Measurements from ENCODE around the gene KRT39.

KRT39 gene

GRCh38 chr17:40966848-40967247, at the start of gene KRT39:
KRT39 (minus strand) TSS chr17:40966948; CDS start chr17:40966856, 92 bp downstream.
- ChIA-PET POLR2A (no interaction called here), CTCF (interaction anchor here (1.2 kb wide), 1 partner anchor 15 kb away, joined by 4 read pairs; no protein-coding TSS in a partner anchor)
- no peak for TF ChIP-seq FOXK2 (IDR thresholded peaks at IDR 0.05)
- DNase-seq (ENCODE audit: extremely low spot score): no peak

- DNase-seq (ENCODE audit: extremely low spot score): no peak
- TF ChIP-seq FOXK2 (IDR thresholded peaks at IDR 0.05) (no peak), PKNOX1 (IDR thresholded peaks at IDR 0.05) (no peak), BHLHE40 (IDR thresholded peaks at IDR 0.05; ENCODE audit: borderline replicate concordance) (no peak), ZNF384 (IDR thresholded peaks at IDR 0.05) (no peak), SP1 (IDR thresholded peaks at IDR 0.05) (no peak), FOXM1 (IDR thresholded peaks at IDR 0.05; ENCODE audit: borderline replicate concordance) (no peak), TARDBP (IDR thresholded peaks at IDR 0.05) (no peak), CTBP1 (IDR thresholded peaks at IDR 0.05; ENCODE audit: borderline replicate concordance) (no peak), FOXA1 (IDR thresholded peaks at IDR 0.05) (no peak), HDGF (IDR thresholded peaks at IDR 0.05; ENCODE audit: borderline replicate concordance) (no peak), SUZ12 (IDR thresholded peaks at IDR 0.05) (no peak), L3MBTL2 (conservative IDR thresholded peaks at IDR 0.05) (no peak), ELF4 (IDR thresholded peaks at IDR 0.05) (no peak)
- CTCF ChIA-PET: no interaction called here
- POLR2A ChIA-PET: no interaction called here
These were observed 48.7 kb upstream of the KRT39 start for GRCh38 chr17:41015454-41015853.

- no peak for TF ChIP-seq ZNF384 (IDR thresholded peaks at IDR 0.05)
- TF ChIP-seq FOXA1 (IDR thresholded peaks at IDR 0.05): no peak
- TF ChIP-seq PKNOX1 (IDR thresholded peaks at IDR 0.05): no peak
- no peak for TF ChIP-seq FOXM1 (IDR thresholded peaks at IDR 0.05; ENCODE audit: borderline replicate concordance)
- TF ChIP-seq BHLHE40 (IDR thresholded peaks at IDR 0.05; ENCODE audit: borderline replicate concordance): no peak
- no peak for TF ChIP-seq TARDBP (IDR thresholded peaks at IDR 0.05)
- DNase-seq (ENCODE audit: extremely low spot score): no peak
- ChIA-PET CTCF (interaction anchor here (0.6 to 1.3 kb wide), 2 partner anchors 103 to 649 kb away, joined by 3 read pairs; no protein-coding TSS in a partner anchor), POLR2A (interaction anchor here (0.8 kb wide), 1 partner anchor 10 kb away, joined by 3 read pairs; no protein-coding TSS in a partner anchor)
These were observed 46.9 kb upstream of the KRT39 start for GRCh38 chr17:41013606-41014005.

GRCh38 chr17:41013181-41013580, 46.4 kb upstream of the KRT39 start:
- no peak for TF ChIP-seq FOXM1 (IDR thresholded peaks at IDR 0.05; ENCODE audit: borderline replicate concordance)
- TF ChIP-seq CTBP1 (IDR thresholded peaks at IDR 0.05; ENCODE audit: borderline replicate concordance): no peak
- no peak for TF ChIP-seq ARNT (IDR thresholded peaks at IDR 0.05)
- no peak for TF ChIP-seq SP1 (IDR thresholded peaks at IDR 0.05)
- TF ChIP-seq ZNF384 (IDR thresholded peaks at IDR 0.05): no peak
- TF ChIP-seq PKNOX1 (IDR thresholded peaks at IDR 0.05): no peak
- no peak for TF ChIP-seq TARDBP (IDR thresholded peaks at IDR 0.05)
- no peak for TF ChIP-seq HDGF (IDR thresholded peaks at IDR 0.05; ENCODE audit: borderline replicate concordance)
- no peak for TF ChIP-seq LEF1 (IDR thresholded peaks at IDR 0.05; ENCODE audit: borderline replicate concordance)
- TF ChIP-seq FOXK2 (IDR thresholded peaks at IDR 0.05): no peak
- DNase-seq (ENCODE audit: extremely low spot score): no peak
- ChIA-PET POLR2A (no interaction called here), CTCF (no interaction called here)

GRCh38 chr17:41012326-41013120, 45.8 kb upstream of the KRT39 start:
- DNase-seq (ENCODE audit: extremely low spot score): no peak
- no peak for TF ChIP-seq FOXK2 (IDR thresholded peaks at IDR 0.05)
- no peak for TF ChIP-seq CTBP1 (IDR thresholded peaks at IDR 0.05; ENCODE audit: borderline replicate concordance)
- no peak for TF ChIP-seq SP1 (IDR thresholded peaks at IDR 0.05)
- TF ChIP-seq LEF1 (IDR thresholded peaks at IDR 0.05; ENCODE audit: borderline replicate concordance): no peak
- no peak for TF ChIP-seq NFRKB (IDR thresholded peaks at IDR 0.05)
- TF ChIP-seq FOXM1 (IDR thresholded peaks at IDR 0.05; ENCODE audit: borderline replicate concordance): no peak
- TF ChIP-seq PKNOX1 (IDR thresholded peaks at IDR 0.05): no peak
- TF ChIP-seq L3MBTL2 (conservative IDR thresholded peaks at IDR 0.05): no peak
- no peak for TF ChIP-seq SUZ12 (IDR thresholded peaks at IDR 0.05)
- ChIA-PET POLR2A (no interaction called here), CTCF (no interaction called here)

GRCh38 chr17:41010441-41010840, 43.7 kb upstream of the KRT39 start:
- CTCF ChIA-PET: no interaction called here
- DNase-seq (ENCODE audit: extremely low spot score): no peak
- POLR2A ChIA-PET: no interaction called here
- TF ChIP-seq L3MBTL2 (conservative IDR thresholded peaks at IDR 0.05) (no peak), FOXM1 (IDR thresholded peaks at IDR 0.05; ENCODE audit: borderline replicate concordance) (no peak), CTBP1 (IDR thresholded peaks at IDR 0.05; ENCODE audit: borderline replicate concordance) (no peak), SP1 (IDR thresholded peaks at IDR 0.05) (no peak), TARDBP (IDR thresholded peaks at IDR 0.05) (no peak), LEF1 (IDR thresholded peaks at IDR 0.05; ENCODE audit: borderline replicate concordance) (no peak), BHLHE40 (IDR thresholded peaks at IDR 0.05; ENCODE audit: borderline replicate concordance) (no peak), PKNOX1 (IDR thresholded peaks at IDR 0.05) (no peak), ZNF384 (IDR thresholded peaks at IDR 0.05) (no peak), FOXA1 (IDR thresholded peaks at IDR 0.05) (no peak), HDGF (IDR thresholded peaks at IDR 0.05; ENCODE audit: borderline replicate concordance) (no peak), NFRKB (IDR thresholded peaks at IDR 0.05) (no peak)

All from HEK293T (cell line).